ENCODE results near the gene CNNM1.

The CNNM1 gene

GRCh38 chr10:99432881-99433280 lies 103.7 kb downstream of the CNNM1 start:
- no peak overlapping the region for H2BK120ac ChIP-seq (ENCODE audit: insufficient read depth, low read length, poor library complexity)
- H3K9ac ChIP-seq (ENCODE audit: low read length), result no peak overlapping the region
- no peaks in the 10 kb centered on the region for H3K9me3 ChIP-seq (ENCODE audit: insufficient read depth, low read depth, low read length)
- H2AFZ ChIP-seq (ENCODE audit: insufficient read depth, low read length, poor library complexity), result no peak overlapping the region
- no peak overlapping the region for H3K4me3 ChIP-seq (ENCODE audit: low read depth, low read length)
- H3K36me3 ChIP-seq (ENCODE audit: control insufficient read depth in 1 of 2, insufficient read depth in 2 of 2, low read length in 2 of 2), result no peaks in the 10 kb centered on the region
- no peak overlapping the region for H4K91ac ChIP-seq (ENCODE audit: low read depth, low read length)
- DNase-seq, result no peak
- H3K23ac ChIP-seq (ENCODE audit: low read length), result no peak overlapping the region
- peaks cover 7% of the 10 kb centered on the region for H3K79me2 ChIP-seq (ENCODE audit: control insufficient read depth, insufficient read depth, low read length, poor library complexity)
- peaks cover 2 to 11% of the 10 kb centered on the region in 2 experiments for H3K4me1 ChIP-seq (ENCODE audit: control insufficient read depth in 1 of 2, insufficient read depth in 2 of 2, low read length in 2 of 2)
- no peak overlapping the region for H3K4ac ChIP-seq (ENCODE audit: low read depth, low read length)
- H3K18ac ChIP-seq (ENCODE audit: low read length), result no peak overlapping the region
- no CpG with 5 or more reads among the region's 6 CpGs for WGBS (ENCODE audit: extremely low coverage, insufficient coverage, insufficient read length)
- H4K12ac ChIP-seq (ENCODE audit: low read depth, low read length), result no peak overlapping the region
- no peak overlapping the region for H3K14ac ChIP-seq (ENCODE audit: low read length)
- no peak overlapping the region for H4K8ac ChIP-seq (ENCODE audit: low read depth, low read length)
- H2BK12ac ChIP-seq (ENCODE audit: low read length), result no peak overlapping the region
- H3K27ac ChIP-seq (ENCODE audit: low read depth, low read length), result no peak overlapping the region
- H2BK5ac ChIP-seq (ENCODE audit: low read depth, low read length, poor library complexity), result no peak overlapping the region
- H3K79me1 ChIP-seq (ENCODE audit: low read length), result peaks cover 9% of the 10 kb centered on the region
- no peaks in the 10 kb centered on the region for H3K27me3 ChIP-seq (ENCODE audit: insufficient read depth, low read length)
- no peak overlapping the region for H3K4me2 ChIP-seq (ENCODE audit: low read length)
- H2AK5ac ChIP-seq (ENCODE audit: low read length), result no peak overlapping the region

DNA sequence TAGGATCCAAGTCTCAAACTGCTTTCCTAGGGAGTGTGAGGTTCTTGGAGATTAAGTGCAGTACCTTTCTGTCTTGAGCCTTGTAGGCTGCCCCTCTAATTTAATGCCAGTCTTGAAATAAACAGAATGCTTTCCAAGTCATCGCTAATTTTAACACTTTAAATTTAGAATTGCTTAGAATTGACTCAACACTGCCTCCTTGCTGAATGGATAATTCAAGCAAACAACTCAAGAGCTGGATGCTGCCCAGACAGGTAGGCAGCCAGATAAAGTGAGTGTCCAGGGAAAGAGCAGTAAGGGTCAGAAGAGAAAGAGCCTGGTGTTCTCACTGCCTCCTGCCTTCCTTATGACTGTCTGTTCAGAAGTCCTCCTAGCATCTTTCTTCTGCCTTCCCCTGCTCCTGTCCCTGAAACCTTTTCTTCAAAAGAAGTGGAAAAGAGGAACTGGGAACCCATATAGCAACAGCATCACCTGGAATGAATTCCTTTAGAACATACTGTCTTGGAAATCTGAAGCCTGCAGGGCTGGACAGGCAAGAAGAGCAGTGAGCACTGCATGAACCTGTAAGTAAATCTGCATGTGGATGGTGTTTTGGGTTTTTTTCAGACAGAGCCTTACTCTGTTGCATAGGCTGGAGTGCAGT lies 104.3 kb downstream of the CNNM1 start:
- Histone ChIP-seq H2BK5ac (ENCODE audit: low read depth, low read length, poor library complexity) (no peak overlapping the region), H3K4me2 (ENCODE audit: low read length) (no peak overlapping the region), H3K4ac (ENCODE audit: low read depth, low read length) (no peak overlapping the region), H2AK5ac (ENCODE audit: low read length) (no peak overlapping the region), H2AFZ (ENCODE audit: insufficient read depth, low read length, poor library complexity) (no peak overlapping the region), H3K36me3 (ENCODE audit: control insufficient read depth in 1 of 2, insufficient read depth in 2 of 2, low read length in 2 of 2) (no peaks in the 10 kb centered on the region), H3K18ac (ENCODE audit: low read length) (no peak overlapping the region), H3K4me3 (ENCODE audit: low read depth, low read length) (no peak overlapping the region), H3K9me3 (ENCODE audit: insufficient read depth, low read depth, low read length) (no peaks in the 10 kb centered on the region), H3K4me1 (ENCODE audit: control insufficient read depth in 1 of 2, insufficient read depth in 2 of 2, low read length in 2 of 2) (peaks cover 2 to 11% of the 10 kb centered on the region in 2 experiments), H4K8ac (ENCODE audit: low read depth, low read length) (no peak overlapping the region), H3K9ac (ENCODE audit: low read length) (no peak overlapping the region), H3K23ac (ENCODE audit: low read length) (no peak overlapping the region), H3K27me3 (ENCODE audit: insufficient read depth, low read length) (no peaks in the 10 kb centered on the region), H4K12ac (ENCODE audit: low read depth, low read length) (no peak overlapping the region), H2BK12ac (ENCODE audit: low read length) (no peak overlapping the region), H4K91ac (ENCODE audit: low read depth, low read length) (no peak overlapping the region), H3K27ac (ENCODE audit: low read depth, low read length) (no peak overlapping the region), H3K79me1 (ENCODE audit: low read length) (peaks cover 9% of the 10 kb centered on the region), H3K14ac (ENCODE audit: low read length) (no peak overlapping the region), H2BK120ac (ENCODE audit: insufficient read depth, low read length, poor library complexity) (no peak overlapping the region), H3K79me2 (ENCODE audit: control insufficient read depth, insufficient read depth, low read length, poor library complexity) (peaks cover 7% of the 10 kb centered on the region)
- DNase-seq, result no peak
- no CpG with 5 or more reads among the region's 1 CpG for WGBS (ENCODE audit: extremely low coverage, insufficient coverage, insufficient read length)

GRCh38 chr10:99435986-99436638 lies 107.0 kb downstream of the CNNM1 start:
- Histone ChIP-seq H3K27ac (ENCODE audit: low read depth, low read length) (no peak overlapping the region), H3K4me1 (ENCODE audit: control insufficient read depth in 1 of 2, insufficient read depth in 2 of 2, low read length in 2 of 2) (peaks cover 0 to 4% of the 10 kb centered on the region in 2 experiments), H2BK120ac (ENCODE audit: insufficient read depth, low read length, poor library complexity) (no peak overlapping the region), H3K14ac (ENCODE audit: low read length) (no peak overlapping the region), H2BK12ac (ENCODE audit: low read length) (no peak overlapping the region), H3K79me1 (ENCODE audit: low read length) (peaks cover 2% of the 10 kb centered on the region), H4K8ac (ENCODE audit: low read depth, low read length) (no peak overlapping the region), H3K27me3 (ENCODE audit: insufficient read depth, low read length) (no peaks in the 10 kb centered on the region), H2BK5ac (ENCODE audit: low read depth, low read length, poor library complexity) (no peak overlapping the region), H3K79me2 (ENCODE audit: control insufficient read depth, insufficient read depth, low read length, poor library complexity) (no peaks in the 10 kb centered on the region), H3K4me3 (ENCODE audit: low read depth, low read length) (no peak overlapping the region), H3K9ac (ENCODE audit: low read length) (no peak overlapping the region), H3K9me3 (ENCODE audit: insufficient read depth, low read depth, low read length) (no peaks in the 10 kb centered on the region), H2AK5ac (ENCODE audit: low read length) (no peak overlapping the region), H4K91ac (ENCODE audit: low read depth, low read length) (no peak overlapping the region), H3K18ac (ENCODE audit: low read length) (no peak overlapping the region), H4K12ac (ENCODE audit: low read depth, low read length) (no peak overlapping the region), H3K4ac (ENCODE audit: low read depth, low read length) (no peak overlapping the region), H2AFZ (ENCODE audit: insufficient read depth, low read length, poor library complexity) (no peak overlapping the region), H3K4me2 (ENCODE audit: low read length) (no peak overlapping the region), H3K23ac (ENCODE audit: low read length) (no peak overlapping the region), H3K36me3 (ENCODE audit: control insufficient read depth in 1 of 2, insufficient read depth in 2 of 2, low read length in 2 of 2) (no peaks in the 10 kb centered on the region)
- WGBS (ENCODE audit: extremely low coverage, insufficient coverage, insufficient read length), result no CpG with 5 or more reads among the region's 5 CpGs
- DNase-seq, result peak; percentile 21 to 88

DNA sequence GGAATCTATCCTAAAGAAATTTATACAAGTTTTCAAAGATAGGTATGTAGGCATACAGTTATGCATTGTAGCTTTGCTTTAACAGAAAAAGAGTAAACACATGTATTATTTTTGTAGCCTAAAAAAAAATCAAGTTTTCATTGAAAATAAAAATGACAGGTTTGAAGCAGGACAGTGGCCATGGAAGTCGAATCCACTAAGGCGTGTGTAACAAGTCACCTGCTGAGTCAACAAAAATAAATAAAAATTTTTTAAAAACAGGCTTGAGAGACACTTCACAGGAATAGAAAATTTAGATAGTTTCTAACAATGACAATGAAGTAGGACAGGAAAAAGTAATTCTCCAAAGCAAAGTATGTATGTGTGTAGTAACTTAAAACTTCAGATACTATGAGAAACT lies 109.7 kb downstream of the CNNM1 start:
- no CpG with 5 or more reads among the region's 2 CpGs for WGBS (ENCODE audit: extremely low coverage, insufficient coverage, insufficient read length)
- Histone ChIP-seq H3K79me2 (ENCODE audit: control insufficient read depth, insufficient read depth, low read length, poor library complexity) (no peaks in the 10 kb centered on the region), H3K9me3 (ENCODE audit: insufficient read depth, low read depth, low read length) (no peaks in the 10 kb centered on the region)

More for the DNA sequence above, 109.7 kb downstream of the CNNM1 start:
- no peaks in the 10 kb centered on the region for H3K27me3 ChIP-seq (ENCODE audit: insufficient read depth, low read length)
- no peak overlapping the region for H4K12ac ChIP-seq (ENCODE audit: low read depth, low read length)
- no peak overlapping the region for H3K27ac ChIP-seq (ENCODE audit: low read depth, low read length)
- no peak overlapping the region for H4K8ac ChIP-seq (ENCODE audit: low read depth, low read length)
- no peak overlapping the region for H3K4ac ChIP-seq (ENCODE audit: low read depth, low read length)
- no peak overlapping the region for H3K23ac ChIP-seq (ENCODE audit: low read length)
- no peak overlapping the region for H2BK12ac ChIP-seq (ENCODE audit: low read length)
- H2BK120ac ChIP-seq (ENCODE audit: insufficient read depth, low read length, poor library complexity), result no peak overlapping the region
- H3K9ac ChIP-seq (ENCODE audit: low read length), result no peak overlapping the region
- H3K14ac ChIP-seq (ENCODE audit: low read length), result no peak overlapping the region
- H3K4me2 ChIP-seq (ENCODE audit: low read length), result no peak overlapping the region
- H2AFZ ChIP-seq (ENCODE audit: insufficient read depth, low read length, poor library complexity), result no peak overlapping the region
- H2BK5ac ChIP-seq (ENCODE audit: low read depth, low read length, poor library complexity), result no peak overlapping the region
- no peak overlapping the region for H2AK5ac ChIP-seq (ENCODE audit: low read length)
- no peak overlapping the region for H4K91ac ChIP-seq (ENCODE audit: low read depth, low read length)
- DNase-seq, result no peak
- H3K4me1 ChIP-seq (ENCODE audit: control insufficient read depth in 1 of 2, insufficient read depth in 2 of 2, low read length in 2 of 2), result no peaks in the 10 kb centered on the region
- no peaks in the 10 kb centered on the region for H3K79me1 ChIP-seq (ENCODE audit: low read length)
- H3K18ac ChIP-seq (ENCODE audit: low read length), result no peak overlapping the region
- no peak overlapping the region for H3K4me3 ChIP-seq (ENCODE audit: low read depth, low read length)
- H3K36me3 ChIP-seq (ENCODE audit: control insufficient read depth in 1 of 2, insufficient read depth in 2 of 2, low read length in 2 of 2), result no peaks in the 10 kb centered on the region

Data from trophoblast cell (in vitro differentiated cells and primary cell).